GM19467 (cell line): ENCODE results near the gene MOCS2.
"Not testable (repeated sequence)": the region's sequence is repeated elsewhere in the genome, so short reads cannot be mapped to it uniquely, and the experiment has no call there.

Experiments used
- ATAC-seq: cut with Tn5 transposase; IDR thresholded peaks from one replicate; pipeline ENCODE4 v1.9.1; 2021; ENCODE audit warnings: mild to moderate bottlenecking, moderate library complexity; ENCODE audit not compliant: unreplicated experiment

MOCS2 gene

GRCh38 chr5:53109443-53110127 is at the start of gene MOCS2:
Gene MOCS2, minus strand, starts transcription at chr5:53109757. Its CDS starts 2,583 bp downstream, at chr5:53107174.
- peak; percentile 94 for ATAC-seq

DNA sequence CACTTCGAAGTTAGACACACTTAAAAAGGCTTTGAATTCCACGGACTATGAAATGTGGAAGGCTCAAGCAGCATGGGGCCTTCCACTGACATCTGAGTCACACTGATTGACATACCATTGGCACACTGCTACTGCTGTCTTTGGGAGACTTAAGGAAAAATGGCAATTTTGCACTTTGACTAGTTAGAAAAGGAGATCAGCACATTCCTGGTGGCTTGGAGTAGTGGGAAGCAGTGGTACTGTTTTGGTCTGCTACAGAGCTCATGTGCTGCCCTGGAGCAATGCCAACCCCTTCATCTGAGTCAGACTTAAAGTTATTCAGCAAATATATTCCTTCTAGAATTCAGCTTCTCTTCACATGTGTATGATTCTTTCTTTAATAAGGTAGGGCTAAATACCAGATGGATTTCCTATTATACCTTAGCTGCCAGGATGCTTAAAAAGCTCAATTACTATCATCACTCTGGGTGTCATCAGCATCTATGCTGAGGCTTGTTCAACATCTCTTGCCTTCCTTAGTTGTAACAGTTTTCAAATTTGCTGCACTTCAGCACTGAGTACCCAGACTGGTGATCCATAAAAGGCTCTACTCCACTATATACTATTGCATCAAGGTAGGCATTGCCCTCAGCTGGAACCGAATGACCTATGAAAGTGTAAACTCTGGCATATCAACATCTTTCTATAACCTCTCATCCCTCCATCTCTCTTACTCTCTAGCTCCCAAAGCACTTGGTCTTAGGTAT is 42.3 kb upstream of the MOCS2 start:
- ATAC-seq, result no peak

DNA sequence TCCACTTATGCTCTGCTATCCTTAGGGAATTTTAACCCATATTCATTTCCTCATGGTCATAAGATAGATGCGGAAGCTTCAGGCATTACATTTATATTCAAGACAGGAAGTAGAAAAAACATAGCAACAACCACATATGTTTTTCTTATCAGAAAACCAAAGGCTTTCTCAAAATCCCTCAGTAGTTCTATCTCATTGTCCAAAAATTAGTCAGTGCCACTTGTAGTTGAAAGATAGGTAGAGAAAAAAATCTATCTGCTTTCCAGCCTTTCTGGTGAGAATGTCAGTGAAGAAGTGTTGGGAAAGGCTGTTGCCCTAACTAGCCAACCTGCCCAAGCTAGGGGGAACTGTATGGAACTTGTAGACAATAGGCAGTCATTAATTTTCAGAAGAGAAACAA is 23.5 kb upstream of the MOCS2 start:
- no peak for ATAC-seq

DNA sequence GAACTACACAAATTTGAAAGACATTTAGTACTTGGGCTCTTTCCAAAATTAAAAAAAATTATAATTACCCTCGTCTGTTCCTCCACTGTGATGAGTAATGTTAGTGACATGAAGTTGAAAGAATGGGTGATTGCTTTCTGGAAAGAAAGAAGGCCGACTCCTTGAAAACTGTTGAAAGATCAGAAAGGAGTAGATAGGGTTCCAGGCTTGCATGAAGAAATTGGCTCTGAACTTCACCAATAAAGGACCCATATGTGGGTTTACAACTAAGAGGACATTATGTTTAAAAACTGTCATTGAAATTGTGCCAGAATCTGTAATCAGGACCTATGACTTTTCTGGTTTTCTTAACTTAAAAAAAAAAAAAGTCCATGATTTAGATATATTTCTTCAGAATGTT is 20.7 kb upstream of the MOCS2 start:
- no peak for ATAC-seq

- no peak for ATAC-seq
Observed at GRCh38 chr5:53128481-53128880, 18.9 kb upstream of the MOCS2 start.

GRCh38 chr5:53127107-53127506 is 17.6 kb upstream of the MOCS2 start:
- ATAC-seq, result no peak

DNA sequence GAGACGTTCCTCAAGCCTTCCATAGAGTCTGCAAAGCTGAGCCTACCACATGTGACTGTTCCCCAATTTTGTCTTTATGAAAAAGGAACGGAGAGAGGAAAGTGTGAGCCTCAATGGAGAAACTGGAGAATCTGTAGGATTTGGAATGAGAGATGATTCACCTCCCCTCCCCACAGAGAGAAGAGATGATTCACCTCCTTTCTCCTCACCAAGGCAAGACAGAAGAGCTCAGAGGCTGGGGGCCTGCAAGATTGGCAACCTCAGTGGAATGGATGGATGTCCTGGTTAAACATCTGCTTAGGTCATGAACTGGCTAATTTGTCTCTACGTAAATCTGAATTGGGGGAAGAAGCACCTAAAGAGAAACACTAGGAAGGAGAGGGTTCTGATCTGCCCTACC is 17.0 kb upstream of the MOCS2 start:
- no peak for ATAC-seq

DNA sequence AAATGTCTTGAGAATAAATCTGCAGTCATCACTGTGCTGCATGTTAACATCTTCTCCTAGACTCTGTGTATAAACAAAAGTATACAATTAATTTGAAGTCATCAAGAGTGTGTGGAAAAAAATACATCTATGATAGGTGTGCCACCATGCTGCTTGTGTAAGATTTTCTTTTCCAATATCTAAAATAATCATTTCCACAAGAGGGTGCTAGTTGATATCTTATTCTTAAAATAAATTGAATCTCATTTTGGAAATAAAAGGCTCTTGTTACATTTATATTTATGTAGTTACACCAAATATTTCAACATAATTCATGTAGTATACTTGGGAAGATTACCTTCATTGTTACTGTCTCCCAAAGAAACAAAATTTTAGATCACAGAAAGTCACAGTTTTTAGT is 14.1 kb upstream of the MOCS2 start:
- no peak for ATAC-seq

DNA sequence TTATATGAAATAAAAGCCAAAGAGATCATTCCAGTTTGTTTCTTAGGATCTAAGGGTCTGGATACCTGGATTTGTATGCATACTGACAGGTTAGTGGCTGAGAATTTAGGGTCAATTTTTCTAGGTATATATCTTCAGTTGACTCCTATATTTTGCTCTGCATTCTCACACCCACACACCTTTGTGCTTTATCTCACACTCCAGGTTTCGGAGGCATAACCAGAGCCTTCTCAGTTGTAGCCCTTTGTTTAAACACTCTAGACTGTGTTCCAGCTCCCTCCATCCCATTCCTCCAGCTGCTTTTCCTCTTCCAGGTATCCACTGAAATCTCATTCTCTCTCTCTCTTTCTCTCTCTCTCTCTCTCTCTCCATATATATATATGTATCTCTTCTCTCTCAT is 10.6 kb upstream of the MOCS2 start:
- ATAC-seq, result no peak

- no peak for ATAC-seq
Observed at GRCh38 chr5:53118879-53119278, 9.3 kb upstream of the MOCS2 start.

DNA sequence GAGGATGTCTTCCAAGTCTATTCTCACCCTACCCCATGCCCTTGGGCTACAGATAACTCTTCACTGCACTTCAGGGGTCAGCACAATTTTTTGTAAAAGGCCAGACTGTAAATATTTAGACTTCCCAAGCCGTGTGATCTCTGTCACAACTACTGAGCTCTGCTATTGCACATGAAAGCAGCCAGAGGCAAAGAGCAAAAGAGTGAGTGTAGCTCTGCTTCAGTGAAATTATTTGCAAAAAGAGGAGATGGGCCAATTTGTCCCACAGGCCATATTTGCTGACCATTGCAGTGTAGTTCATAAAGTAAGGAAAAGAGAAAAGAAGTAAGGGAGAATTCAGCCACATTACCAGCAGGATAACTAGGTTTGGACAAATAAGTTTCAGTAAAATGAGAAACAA is 7.0 kb upstream of the MOCS2 start:
- ATAC-seq, result no peak

DNA sequence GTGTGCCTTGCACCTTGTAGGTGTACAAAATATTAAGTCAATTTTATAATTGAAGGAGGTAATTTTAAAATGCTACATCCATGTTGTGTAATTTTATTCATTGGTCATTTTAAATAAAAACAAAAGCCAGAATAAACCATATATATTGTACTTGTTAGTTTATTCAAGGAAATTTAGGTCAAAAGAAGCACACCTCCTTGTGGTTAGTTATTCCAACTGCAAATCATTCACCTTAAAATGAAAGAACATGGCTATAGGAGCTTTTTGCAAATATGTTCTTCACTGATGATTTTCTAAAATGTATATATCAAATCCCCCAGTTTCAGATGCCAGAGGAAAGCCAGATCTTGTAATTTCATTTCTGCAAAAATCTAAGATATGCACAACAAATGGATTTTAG is 5.4 kb upstream of the MOCS2 start:
- no peak for ATAC-seq

DNA sequence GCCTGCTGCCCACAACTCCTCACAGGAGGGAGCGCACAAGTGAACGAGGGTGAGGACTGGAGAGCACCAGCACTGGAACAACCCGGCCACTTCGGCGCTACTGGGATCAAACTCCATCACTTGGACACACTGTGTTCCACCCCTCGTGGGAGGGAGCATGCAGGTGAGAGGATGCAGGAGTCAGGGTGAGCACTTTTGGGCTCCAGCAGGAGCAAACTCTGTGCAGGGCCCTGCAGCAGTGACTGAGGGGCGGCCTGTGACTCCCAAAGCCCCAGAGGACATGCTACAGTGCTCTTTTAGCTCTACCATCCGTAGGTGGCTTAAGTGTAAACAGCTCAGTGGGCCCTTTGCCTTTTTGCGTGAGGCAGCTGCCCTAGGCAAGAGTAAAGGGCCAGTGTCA is 4.4 kb upstream of the MOCS2 start:
- ATAC-seq, result no peak

- ATAC-seq, result no peak
Observed at GRCh38 chr5:53112909-53113308, 3.4 kb upstream of the MOCS2 start.

- ATAC-seq, result not testable (repeated sequence)
Observed at GRCh38 chr5:53112307-53112706, 2.8 kb upstream of the MOCS2 start.

DNA sequence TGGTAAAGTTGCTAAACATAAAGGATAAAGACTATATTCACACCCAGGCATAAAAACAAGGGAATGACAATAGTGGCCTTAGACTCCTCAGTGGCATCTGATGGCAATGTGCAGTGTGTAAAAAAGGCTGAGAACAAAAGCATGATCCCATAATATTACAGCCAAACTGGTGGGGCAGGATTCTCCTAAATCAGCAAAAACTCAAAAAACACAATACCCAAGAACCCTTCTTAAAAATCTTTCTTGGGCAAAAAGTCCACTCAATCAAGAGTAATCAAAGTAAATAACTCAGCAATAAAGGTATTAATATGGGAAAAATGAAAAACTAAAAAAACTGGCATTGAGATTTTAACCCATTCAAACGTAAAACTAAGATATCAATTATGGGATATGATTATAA is 1.6 kb upstream of the MOCS2 start:
- no peak for ATAC-seq

DNA sequence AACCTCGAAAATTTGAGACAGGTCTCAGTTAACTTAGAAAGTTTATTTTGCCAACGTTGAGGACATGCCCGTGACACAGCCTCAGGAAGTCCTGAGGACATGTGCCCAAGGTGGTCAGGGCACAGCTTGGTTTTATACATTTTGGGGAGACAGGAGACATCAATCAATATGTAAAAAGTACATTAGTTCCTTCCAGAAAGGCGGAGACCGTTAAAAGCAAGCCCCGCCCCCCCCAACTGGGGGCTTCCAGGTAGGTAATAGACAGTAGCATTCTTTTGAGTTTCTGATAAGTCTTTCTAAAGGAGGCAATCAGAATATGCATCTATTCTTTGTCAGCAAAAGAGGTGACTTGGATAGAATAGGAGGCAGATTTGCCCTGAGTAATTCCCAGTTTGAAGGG is 599 bp upstream of the MOCS2 start:
- ATAC-seq, result peak; percentile 4

DNA sequence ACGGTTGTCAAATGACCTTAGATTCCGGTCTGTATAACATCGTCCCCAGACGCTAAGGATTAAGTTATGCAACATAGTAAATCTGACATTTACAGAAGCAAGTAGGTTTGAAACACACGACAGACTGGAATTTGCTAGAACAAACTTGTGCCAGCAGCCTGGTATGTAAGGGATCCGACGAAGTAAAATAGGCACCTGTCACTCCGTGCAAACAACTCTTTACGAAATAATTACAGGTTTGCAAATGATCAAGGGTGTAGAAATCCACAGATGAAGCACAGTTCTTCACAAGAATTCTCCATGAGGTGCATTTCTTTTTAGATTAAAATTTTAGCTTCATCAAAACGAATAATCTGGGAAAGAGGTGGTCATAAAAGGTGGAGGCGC is 508 bp downstream of the MOCS2 start:
- ATAC-seq, result peak; percentile 12

- no peak for ATAC-seq
Observed at GRCh38 chr5:53105611-53106300, 3.8 kb downstream of the MOCS2 start.

DNA sequence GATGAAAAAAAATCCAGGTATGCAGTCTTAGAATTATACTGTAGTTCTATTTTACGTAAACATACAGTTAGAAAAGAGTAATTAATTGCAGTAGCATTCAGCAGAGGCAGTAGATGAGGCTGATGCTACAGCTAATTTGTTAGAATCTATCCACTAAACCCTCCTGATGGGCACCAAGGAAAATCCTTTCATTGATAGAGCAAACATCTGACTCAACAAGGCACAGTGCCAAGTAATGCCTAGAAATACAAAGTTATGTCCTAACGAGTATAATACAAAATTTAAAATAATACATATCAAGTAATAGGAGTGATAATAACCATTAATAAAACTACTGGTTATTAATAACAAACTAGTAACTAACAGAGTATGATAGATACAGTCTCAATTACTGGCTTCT is 9.0 kb downstream of the MOCS2 start:
- no peak for ATAC-seq

GRCh38 chr5:53099546-53099945 is 10.0 kb downstream of the MOCS2 start:
- peak; percentile 46 for ATAC-seq

DNA sequence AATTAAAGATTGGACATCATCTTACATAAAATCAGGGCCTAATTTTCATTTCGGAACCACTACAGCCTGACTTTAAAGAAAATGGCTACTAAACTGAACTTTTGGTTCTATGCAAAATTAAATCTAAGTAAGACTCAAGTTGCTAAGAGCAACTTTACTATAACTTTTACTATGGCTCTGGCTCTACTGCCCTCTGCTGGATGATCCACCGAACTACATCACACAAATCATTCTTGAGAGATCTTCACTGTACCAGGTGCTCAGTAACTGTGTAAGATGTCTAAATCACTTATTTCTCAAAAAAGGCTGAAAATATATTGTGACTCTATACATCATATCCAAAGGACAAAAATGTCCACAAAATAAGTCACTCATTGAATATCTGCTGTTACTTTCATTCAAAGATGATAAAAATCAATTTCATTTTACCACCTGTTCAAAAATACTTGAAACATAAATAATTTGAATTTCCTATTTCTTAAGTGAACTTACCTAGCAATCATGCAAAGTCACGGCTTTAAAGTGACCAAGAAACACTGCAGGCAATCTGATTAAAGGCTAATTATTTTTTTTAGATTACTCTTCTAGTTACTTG is 13.5 kb downstream of the MOCS2 start:
- ATAC-seq, result peak; percentile 57
